SK-N-MC (cell line): ENCODE results near the gene ELAVL2.

Experiments
- DNase-seq: peaks from one replicate; pipeline ENCODE4 v3.0.0-alpha.2; 2011; ENCODE audit warnings: low read depth, low spot score
- H3K27ac ChIP-seq: fragments of 200-600 bp; sonication (generic); 2 replicates; pipeline ENCODE4 v1.5.1; 2016; ENCODE audit warnings: mixed run types
- H3K36me3 ChIP-seq: fragments of 200-600 bp; sonication (generic); 2 replicates; pipeline ENCODE4 v1.6.1; 2017; ENCODE audit warnings: antibody characterized with exemption, low read length, mixed read lengths; ENCODE audit not compliant: insufficient read depth
- H3K4me3 ChIP-seq: fragments of 200-600 bp; sonication (generic); 2 replicates; pipeline ENCODE4 v1.5.1; 2016
- H3K9ac ChIP-seq: fragments of 200-600 bp; sonication (generic); 2 replicates; pipeline ENCODE4 v1.8.0; 2017; ENCODE audit warnings: mixed run types, mixed read lengths; ENCODE audit not compliant: insufficient read length
- H3K9me3 ChIP-seq: fragments of 200-600 bp; sonication (generic); 2 replicates; pipeline ENCODE4 v1.6.1; 2017; ENCODE audit warnings: low read depth, mild to moderate bottlenecking, antibody characterized with exemption, low read length, moderate library complexity, mixed read lengths
- EZH2 ChIP-seq: fragments of 200-600 bp; sonication (generic); IDR thresholded peaks from one replicate; pipeline ENCODE4 v1.6.1; 2017; ENCODE audit warnings: antibody characterized with exemption
- FOXP2 ChIP-seq: optimal IDR thresholded peaks from 2 replicates; pipeline ENCODE3; 2011; ENCODE audit warnings: mild to moderate bottlenecking, moderate library complexity; ENCODE audit not compliant: insufficient read depth; ENCODE audit errors: extremely low read length, control extremely low read depth
- POLR2AphosphoS5 ChIP-seq: IDR thresholded peaks from 2 replicates; pipeline ENCODE4 v1.6.1; 2012; ENCODE audit warnings: mild to moderate bottlenecking, low read depth, low read length, borderline replicate concordance

The ELAVL2 gene

GRCh38 chr9:23700359-23700758, 125.7 kb downstream of the ELAVL2 start:
- TF ChIP-seq FOXP2 (no peak), POLR2AphosphoS5 (no peak), EZH2 (no peak)
- Histone ChIP-seq H3K9ac (no peak overlapping the region), H3K4me3 (no peak overlapping the region), H3K36me3 (no peaks in the 10 kb centered on the region), H3K27ac (no peak overlapping the region), H3K9me3 (no peaks in the 10 kb centered on the region)
- no peak for DNase-seq

DNA sequence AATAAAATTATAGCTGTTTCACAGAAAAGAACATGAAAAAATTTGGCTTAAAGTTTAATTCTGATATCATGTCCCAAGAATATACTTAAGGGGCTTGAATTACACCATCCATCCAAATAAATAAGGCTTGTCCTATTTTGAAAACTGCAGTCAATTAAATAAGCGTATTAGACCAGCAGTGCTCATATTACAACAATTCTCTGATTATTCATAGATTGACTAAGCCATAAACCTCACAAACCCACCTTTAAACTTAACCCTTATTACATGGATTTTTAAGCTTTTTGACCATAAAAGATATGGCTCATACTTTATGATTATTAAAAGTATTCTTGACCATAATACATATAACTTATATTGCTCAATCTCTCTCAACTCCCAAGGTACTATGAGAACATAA, 127.9 kb downstream of the ELAVL2 start:
- no peaks in the 10 kb centered on the region for H3K9me3 ChIP-seq
- H3K36me3 ChIP-seq, result no peaks in the 10 kb centered on the region
- TF ChIP-seq FOXP2 (no peak), EZH2 (no peak), POLR2AphosphoS5 (no peak)
- no peak overlapping the region for H3K9ac ChIP-seq
- no peak overlapping the region for H3K4me3 ChIP-seq
- DNase-seq, result no peak
- H3K27ac ChIP-seq, result no peak overlapping the region

DNA sequence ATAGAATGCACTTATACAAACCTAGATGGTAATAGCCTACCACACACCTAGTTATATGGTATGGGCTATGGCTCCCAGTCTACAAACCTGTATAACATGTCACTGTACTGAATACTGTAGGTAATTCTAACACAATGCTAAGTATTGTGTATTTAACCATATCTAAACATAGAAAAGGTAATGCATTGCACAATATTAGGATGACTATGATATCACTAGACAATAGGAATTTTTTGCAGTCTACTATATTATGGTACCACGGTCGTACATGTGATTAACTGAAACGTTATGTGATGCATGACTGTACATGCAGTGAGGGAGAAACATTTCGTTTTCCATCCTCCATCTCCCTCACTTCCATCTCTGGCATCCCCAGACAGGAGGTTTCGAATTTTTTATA, 130.5 kb downstream of the ELAVL2 start:
- Histone ChIP-seq H3K9me3 (no peaks in the 10 kb centered on the region), H3K36me3 (no peaks in the 10 kb centered on the region), H3K4me3 (no peak overlapping the region), H3K9ac (no peak overlapping the region), H3K27ac (no peak overlapping the region)
- no peak for TF ChIP-seq POLR2AphosphoS5
- no peak for TF ChIP-seq FOXP2
- TF ChIP-seq EZH2, result no peak
- no peak for DNase-seq

DNA sequence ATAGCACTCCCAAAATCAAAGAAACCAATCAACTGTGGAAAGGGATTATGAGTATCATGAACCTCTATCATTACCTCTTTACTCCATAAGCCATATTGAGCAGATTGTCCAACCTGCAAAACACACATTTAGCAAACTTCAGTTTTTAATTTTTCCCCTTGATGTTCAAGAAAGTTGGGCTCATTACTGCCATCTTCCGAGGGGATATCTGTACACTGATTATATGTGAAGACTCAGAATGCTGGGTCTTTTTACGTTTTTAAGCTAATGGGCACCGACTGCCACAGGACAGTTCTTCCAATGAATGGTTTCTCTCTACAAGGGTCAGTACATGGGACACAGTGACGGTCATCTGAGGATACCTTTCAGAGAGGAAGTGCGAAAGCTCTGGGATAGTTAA, 132.7 kb downstream of the ELAVL2 start:
- Histone ChIP-seq H3K27ac (no peak overlapping the region), H3K4me3 (no peak overlapping the region), H3K36me3 (no peaks in the 10 kb centered on the region), H3K9me3 (no peaks in the 10 kb centered on the region), H3K9ac (no peak overlapping the region)
- TF ChIP-seq EZH2 (no peak), FOXP2 (no peak), POLR2AphosphoS5 (no peak)
- DNase-seq, result no peak

GRCh38 chr9:23686896-23687295, 139.1 kb downstream of the ELAVL2 start:
- no peak overlapping the region for H3K4me3 ChIP-seq
- TF ChIP-seq EZH2 (no peak), FOXP2 (no peak), POLR2AphosphoS5 (no peak)
- H3K36me3 ChIP-seq, result no peaks in the 10 kb centered on the region
- DNase-seq, result no peak
- H3K9ac ChIP-seq, result no peak overlapping the region
- H3K9me3 ChIP-seq, result no peaks in the 10 kb centered on the region
- no peak overlapping the region for H3K27ac ChIP-seq

- Histone ChIP-seq H3K9ac (no peak overlapping the region), H3K9me3 (no peaks in the 10 kb centered on the region), H3K27ac (no peak overlapping the region), H3K36me3 (no peaks in the 10 kb centered on the region), H3K4me3 (no peak overlapping the region)
- no peak for DNase-seq
- TF ChIP-seq EZH2, result no peak
- TF ChIP-seq FOXP2, result no peak
- TF ChIP-seq POLR2AphosphoS5, result no peak
These were observed 139.8 kb downstream of the ELAVL2 start for GRCh38 chr9:23686257-23686656.

- Histone ChIP-seq H3K27ac (no peak overlapping the region), H3K9ac (no peak overlapping the region), H3K36me3 (no peaks in the 10 kb centered on the region), H3K4me3 (no peak overlapping the region), H3K9me3 (no peaks in the 10 kb centered on the region)
- DNase-seq, result no peak
- no peak for TF ChIP-seq EZH2
- TF ChIP-seq POLR2AphosphoS5, result no peak
- no peak for TF ChIP-seq FOXP2
These were observed 142.4 kb downstream of the ELAVL2 start for GRCh38 chr9:23683611-23684061.

DNA sequence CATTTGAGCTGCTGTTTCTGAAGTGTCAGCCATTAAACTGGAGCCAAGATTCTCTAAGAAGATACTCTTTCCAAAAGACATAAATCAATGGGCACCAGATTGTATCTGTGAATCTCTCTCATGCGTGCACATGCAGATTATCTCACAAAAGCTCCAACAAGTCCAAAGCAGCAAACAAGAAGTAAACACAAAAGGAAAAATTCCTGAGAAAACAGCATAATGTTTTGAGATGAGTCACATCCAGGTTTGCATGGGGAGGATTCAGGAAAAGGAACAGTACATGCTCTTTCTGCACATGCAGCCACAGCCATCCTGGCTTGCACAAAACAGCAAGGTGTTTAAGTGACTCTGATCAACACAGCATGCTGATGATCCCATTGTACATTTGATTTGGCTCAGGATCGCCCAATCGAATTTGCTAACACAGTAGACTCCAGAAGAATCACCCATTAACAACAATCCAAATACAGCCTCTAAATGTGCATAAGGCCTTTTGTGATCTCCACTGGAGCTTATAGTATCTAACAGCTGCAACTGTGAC, 143.1 kb downstream of the ELAVL2 start:
- Histone ChIP-seq H3K27ac (no peak overlapping the region), H3K9me3 (no peaks in the 10 kb centered on the region), H3K9ac (no peak overlapping the region), H3K36me3 (no peaks in the 10 kb centered on the region), H3K4me3 (no peak overlapping the region)
- TF ChIP-seq EZH2, result no peak
- TF ChIP-seq FOXP2, result no peak
- no peak for TF ChIP-seq POLR2AphosphoS5
- DNase-seq, result no peak

- H3K27ac ChIP-seq, result no peak overlapping the region
These were observed 143.7 kb downstream of the ELAVL2 start for GRCh38 chr9:23682352-23682751.

More at GRCh38 chr9:23682352-23682751, 143.7 kb downstream of the ELAVL2 start:
- Histone ChIP-seq H3K9me3 (no peaks in the 10 kb centered on the region), H3K4me3 (no peak overlapping the region), H3K9ac (no peak overlapping the region), H3K36me3 (no peaks in the 10 kb centered on the region)
- no peak for DNase-seq
- TF ChIP-seq EZH2 (no peak), POLR2AphosphoS5 (no peak), FOXP2 (no peak)
